Measurements from ENCODE around the gene ISM1.

- no peak for TF ChIP-seq SUZ12 (IDR thresholded peaks at IDR 0.05; ENCODE audit: extremely low read depth, insufficient read depth, insufficient read length)
- no peak for TF ChIP-seq ZNF274 (IDR thresholded peaks at IDR 0.05; ENCODE audit: low read depth, low read length)
Measured at GRCh38 chr20:13289031-13289430, 68.0 kb downstream of the ISM1 start.
